Measurements from ENCODE around the gene TMEM91.

GRCh38 chr19:41414461-41414860 is 38.1 kb downstream of the TMEM91 start:
- TF ChIP-seq CTCF (IDR thresholded peaks at IDR 0.05) (no peak), POLR2A (IDR thresholded peaks at IDR 0.05) (no peak)
